ENCODE data around the gene TH. TPM values are rescaled to one million over a fixed set of nuclear protein-coding genes. Genes with fewer than 3 reads are reported as not detected.

The TH gene
- total and polyA plus RNA-seq, 9 of the 15 experiments (the other 6 are each of a cell fraction or from before 2014, with no cell fraction given) = not detected

DNA sequence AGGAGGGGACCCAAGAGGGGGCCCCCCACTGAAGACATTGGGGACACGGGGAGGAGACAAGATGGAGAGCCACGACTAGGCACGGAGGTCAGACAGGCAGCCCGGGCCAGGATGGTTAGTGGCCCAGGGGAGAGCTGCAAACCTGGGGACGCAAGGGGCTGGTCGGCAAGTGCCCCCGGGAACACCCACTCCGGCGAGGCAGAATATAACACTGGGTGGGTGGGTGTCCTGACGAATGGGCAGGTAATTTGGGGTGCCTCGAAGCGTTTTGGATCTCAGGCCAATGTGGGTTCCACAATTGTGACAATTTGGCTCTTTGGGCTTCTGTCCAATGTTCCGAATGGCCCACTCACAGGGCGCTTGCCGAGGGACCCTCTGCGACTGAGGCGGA is 42.3 kb downstream of the TH start:
- no peaks in the 10 kb centered on the region for H3K36me3 ChIP-seq (ENCODE audit: control insufficient read depth, insufficient read depth, low read length)
- no peak overlapping the region for H3K27ac ChIP-seq (ENCODE audit: extremely low read depth, low read depth, low read length)
- H3K79me2 ChIP-seq (ENCODE audit: control insufficient read depth, insufficient read depth, low read length) = no peaks in the 10 kb centered on the region
- no peak overlapping the region for H3K9ac ChIP-seq (ENCODE audit: insufficient read depth in 1 of 2, low read depth in 2 of 2, low read length in 2 of 2)
- DNase-seq (ENCODE audit: extremely low read depth in 1 of 4, low spot score in 3 of 4) = no peak
- ATAC-seq = no peak
- TF ChIP-seq, protein P1, sequence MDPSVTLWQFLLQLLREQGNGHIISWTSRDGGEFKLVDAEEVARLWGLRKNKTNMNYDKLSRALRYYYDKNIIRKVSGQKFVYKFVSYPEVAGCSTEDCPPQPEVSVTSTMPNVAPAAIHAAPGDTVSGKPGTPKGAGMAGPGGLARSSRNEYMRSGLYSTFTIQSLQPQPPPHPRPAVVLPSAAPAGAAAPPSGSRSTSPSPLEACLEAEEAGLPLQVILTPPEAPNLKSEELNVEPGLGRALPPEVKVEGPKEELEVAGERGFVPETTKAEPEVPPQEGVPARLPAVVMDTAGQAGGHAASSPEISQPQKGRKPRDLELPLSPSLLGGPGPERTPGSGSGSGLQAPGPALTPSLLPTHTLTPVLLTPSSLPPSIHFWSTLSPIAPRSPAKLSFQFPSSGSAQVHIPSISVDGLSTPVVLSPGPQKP (CRISPR knock-in tag; IDR thresholded peaks at IDR 0.05) = no peak
- TF ChIP-seq SRF (CRISPR knock-in tag; IDR thresholded peaks at IDR 0.05) = no peak
- no peaks in the 10 kb centered on the region for H4K20me1 ChIP-seq (replicated peaks; ENCODE audit: control insufficient read depth, insufficient read depth, low read length)
- no peaks in the 10 kb centered on the region for H3K9me1 ChIP-seq (ENCODE audit: control insufficient read depth, insufficient read depth, low read length)
- in situ Hi-C loops (cut with MboI) = no loop called here
- CTCF ChIA-PET (ENCODE audit: low intra/inter-chr PET ratio) = interaction anchor here (0.6 kb wide), 1 partner anchor 192 kb away, joined by 6 read pairs; no protein-coding TSS in a partner anchor
- POLR2A ChIA-PET = interaction anchor here (0.6 kb wide), 1 partner anchor 670 kb away, joined by 4 read pairs; no protein-coding TSS in a partner anchor
- H3K4me2 ChIP-seq (ENCODE audit: insufficient read depth, low read length) = no peak overlapping the region
- no TSS peak for BruUV-seq (replicated peaks)
- H3K9me3 ChIP-seq (replicated peaks; ENCODE audit: control insufficient read depth, insufficient read depth, low read depth, low read length) = 0 out of 2 replicates have a peak, but pooled peaks cover 3% of the 10 kb centered on the region
- intact Hi-C loops (cut with micrococcal nuclease) = no loop called here
- FAIRE-seq = no peak
- H3K4me3 ChIP-seq = no peak overlapping the region
- 2% methylated on average over 17 of the region's 17 CpGs for WGBS (ENCODE audit: insufficient coverage, low coverage, missing lambda C conversion rate)
- peaks cover 0 to 9% of the 10 kb centered on the region in 2 experiments; a peak in 1 of 5 replicates for H3K4me1 ChIP-seq (replicated peaks in 1 of 2; ENCODE audit: control insufficient read depth in 2 of 2, insufficient read depth in 2 of 2, low read length in 2 of 2)
- no peak overlapping the region for H2AFZ ChIP-seq (ENCODE audit: low read depth, low read length)
- peaks cover 3 to 28% of the 10 kb centered on the region in 2 experiments; a peak in 3 of 5 replicates for H3K27me3 ChIP-seq (ENCODE audit: control insufficient read depth in 2 of 2, insufficient read depth in 2 of 2, low read length in 2 of 2)

Data from K562 (cell line).